GM12878 (cell line): ENCODE data around the gene ECSIT. TPM values are rescaled to one million over a fixed set of nuclear protein-coding genes. Genes with fewer than 3 reads are reported as not detected.

ENCODE experiments used
- ATAC-seq: fragments of 200-7000 bp; cut with Tn5 transposase; 3 replicates; pipeline ENCODE4 v1.9.1; 2020; ENCODE audit warnings: mild to moderate bottlenecking, moderate library complexity
- Bru-seq: library from RNA; stranded (reverse); fragments of 400-500 nt; gene quantifications from one replicate; lab custom pipeline; 2021; lab: Mats Ljungman, UMichigan
- BruChase-seq, 2 experiments: library from RNA; stranded (reverse); fragments of 400-500 nt; gene quantifications; one replicate each; lab custom pipeline; 2021; lab: Mats Ljungman, UMichigan
- BruUV-seq: library from RNA; stranded (reverse); fragments of 400-500 nt; replicated peaks from 2 replicates; lab custom pipeline; 2021; lab: Mats Ljungman, UMichigan
- CTCF ChIA-PET: fragments of 300-600 bp; sonication (Branson Sonifier 250); formaldehyde crosslinking; extraction: SDS; loops from one replicate; lab custom pipeline; 2021; ENCODE audit warnings: inconsistent platforms; lab: Yijun Ruan, JAX
- POLR2A ChIA-PET: fragments of 350-600 bp; formaldehyde crosslinking; extraction: SDS; loops from one replicate; lab custom pipeline; 2021; ENCODE audit warnings: inconsistent platforms; lab: Charles Lee
- RAD21 ChIA-PET: fragments of 300-600 bp; sonication (Branson Sonifier 250); formaldehyde crosslinking; loops from one replicate; lab custom pipeline; 2023; ENCODE audit warnings: antibody characterized with exemption; ENCODE audit not compliant: unreplicated experiment; lab: Charles Lee
- SMC1A ChIA-PET: fragments of 300-600 bp; sonication (Branson Sonifier 250); formaldehyde crosslinking; loops from one replicate; lab custom pipeline; 2023; ENCODE audit not compliant: unreplicated experiment, uncharacterized antibody; lab: Charles Lee
- DNase-seq: peaks from one replicate; pipeline ENCODE4 v3.0.0-alpha.2; 2011; ENCODE audit warnings: low read depth, low spot score
- FAIRE-seq: peaks from 3 replicates; lab custom pipeline; 2011; peaks lifted over from hg19 to GRCh38; lab: Jason Lieb, UNC
- H2AFZ ChIP-seq: 2 replicates; pipeline ENCODE4 v1.6.0; 2011; ENCODE audit warnings: low read depth, low read length, control low read depth; ENCODE audit not compliant: control insufficient read depth
- H3K27ac ChIP-seq: 2 replicates; pipeline ENCODE4 v1.5.1; 2011; ENCODE audit warnings: control low read depth; ENCODE audit not compliant: control insufficient read depth, insufficient read depth
- H3K27me3 ChIP-seq, 2 experiments: replicated peaks in 1 of 2; 2 replicates each; pipeline versions ENCODE4 v1.6.0 to v1.6.1; 2011; ENCODE audit warnings: low read length in 1 of 2; ENCODE audit not compliant: control insufficient read depth in 2 of 2, insufficient read depth in 2 of 2
- H3K36me3 ChIP-seq, 2 experiments: 2 replicates each; pipeline ENCODE4 v1.5.1; 2011; ENCODE audit warnings: low read length in 1 of 2; ENCODE audit not compliant: control insufficient read depth in 2 of 2, insufficient read depth in 2 of 2
- H3K4me1 ChIP-seq: 2 replicates; pipeline ENCODE4 v1.6.1; 2011; ENCODE audit warnings: mild to moderate bottlenecking, low read length, moderate library complexity, mixed read lengths; ENCODE audit not compliant: control insufficient read depth, insufficient read depth
- H3K4me2 ChIP-seq: 2 replicates; pipeline ENCODE4 v1.6.0; 2011; ENCODE audit warnings: control low read depth; ENCODE audit not compliant: control insufficient read depth, insufficient read depth
- H3K4me3 ChIP-seq: fragments of 200-600 bp; sonication (generic); 2 replicates; pipeline ENCODE4 v1.5.1; 2016
- H3K79me2 ChIP-seq: 2 replicates; pipeline ENCODE4 v1.6.0; 2011; ENCODE audit warnings: low read length; ENCODE audit not compliant: control insufficient read depth, insufficient read depth
- H3K9ac ChIP-seq: 2 replicates; pipeline ENCODE4 v1.8.0; 2011; ENCODE audit warnings: low read length, control low read depth, mixed read lengths; ENCODE audit not compliant: control insufficient read depth, insufficient read depth
- H3K9me3 ChIP-seq: replicated peaks from 3 replicates; pipeline ENCODE4 v1.5.1; 2011; ENCODE audit warnings: mild to moderate bottlenecking, low read length; ENCODE audit not compliant: control insufficient read depth, insufficient read depth
- H4K20me1 ChIP-seq: 2 replicates; pipeline ENCODE4 v1.6.0; 2011; ENCODE audit not compliant: control insufficient read depth, insufficient read depth
- HDAC2 ChIP-seq: fragments of 200-600 bp; sonication (generic); IDR thresholded peaks from 2 replicates; pipeline ENCODE4 v1.6.1; 2017
- HDGF ChIP-seq: fragments of 450-650 bp; IDR thresholded peaks from 2 replicates; pipeline ENCODE4 v1.6.1; 2016; ENCODE audit warnings: antibody characterized with exemption
- MTA2 ChIP-seq: fragments of 450-650 bp; IDR thresholded peaks from 2 replicates; pipeline ENCODE4 v1.6.1; 2016; ENCODE audit warnings: low read depth, mild to moderate bottlenecking, moderate library complexity
- SMAD5 ChIP-seq: IDR thresholded peaks from 2 replicates; pipeline ENCODE4 v1.6.1; 2016; ENCODE audit warnings: antibody characterized with exemption, low read depth
- SP1 ChIP-seq: IDR thresholded peaks from one replicate; pipeline ENCODE4 v1.6.1; 2011; ENCODE audit warnings: low read depth, low read length
- SREBF1 ChIP-seq: IDR thresholded peaks from 2 replicates; pipeline ENCODE4 v1.6.1; 2012; ENCODE audit warnings: mild to moderate bottlenecking, low read length
- WGBS: methylation state at CpG from one replicate; pipeline ENCODE4 v1.1.6; 2016; ENCODE audit warnings: low lambda C conversion rate; ENCODE audit not compliant: insufficient replicate concordance, insufficient coverage; ENCODE audit errors: missing lambda C conversion rate; 5-methylcytosine and 5-hydroxymethylcytosine counted together
- in situ Hi-C: fragments of 300-500 bp; cut with MboI; formaldehyde crosslinking; loops from 9 replicates; pipeline ENCODE4 v1.14.3; 2018; ENCODE audit warnings: mixed read lengths
- intact Hi-C: fragments of 100-400 bp; cut with micrococcal nuclease; formaldehyde crosslinking; loops from one replicate; pipeline ENCODE4 v1.14.2; 2022; ENCODE audit not compliant: unreplicated experiment
- long read RNA-seq, 2 experiments: library from polyadenylated mRNA; unstranded; transcript quantifications; one replicate each; pipeline ENCODE4 v2.0.0, GENCODE V29; 2019 to 2020
- polyA minus RNA-seq, 3 experiments: library from RNA; depleted of rRNA, polyadenylated mRNA; stranded (reverse); fragments of >200 nt; gene quantifications; 2 replicates each; pipeline ENCODE4 v1.2.3, GENCODE V29; 2011
- polyA plus RNA-seq, 11 experiments: library from polyadenylated mRNA; depleted of rRNA in 4 of 11; unstranded in 6 of 11; stranded (reverse) in 5 of 11; fragments of >200 nt; fragmentation: Nextera tagmentation in 4 of 11; fragmentation: Illumina TruSeq in 1 of 11; extraction: Ambion mirVana in 4 of 11; extraction: Trizol in 1 of 11; gene quantifications; 1 replicate in 1 of 11; 2 replicates in 10 of 11; pipeline versions ENCODE4 v1.2.1 to v1.2.3, GENCODE V29; 2011 to 2016; ENCODE audit warnings: inconsistent platforms in 2 of 11, missing spikeins in 2 of 11, low read depth in 1 of 11
- total RNA-seq, 4 experiments: library from RNA; depleted of rRNA in 3 of 4; stranded (reverse); fragments of >200 nt in 3 of 4; fragmentation: Illumina TruSeq in 1 of 4; extraction: Trizol in 1 of 4; gene quantifications; 2 replicates each; pipeline versions ENCODE4 v1.2.1 to v1.2.3, GENCODE V29; 2013 to 2021
- TF ChIP-seq, protein P1 (sequence below): fragments of 450-650 bp; IDR thresholded peaks from 2 replicates; pipeline ENCODE4 v1.6.1; 2017; ENCODE audit warnings: antibody characterized with exemption, mild to moderate bottlenecking, moderate library complexity
- TF ChIP-seq, protein P2 (sequence below), 3 experiments: IDR thresholded peaks in 2 of 3; conservative IDR thresholded peaks in 1 of 3; 2 replicates each; pipeline ENCODE4 v1.5.1; 2011; ENCODE audit warnings: low read depth in 3 of 3, low read length in 3 of 3, mild to moderate bottlenecking in 3 of 3, control low read depth in 2 of 3, moderate library complexity in 2 of 3, inconsistent platforms in 1 of 3, mixed read lengths in 1 of 3; ENCODE audit not compliant: control insufficient read depth in 2 of 3, insufficient read depth in 1 of 3; ENCODE audit errors: extremely low read depth in 1 of 3
- TF ChIP-seq, protein P3 (sequence below): fragments of 450-650 bp; IDR thresholded peaks from 2 replicates; pipeline ENCODE4 v1.6.1; 2016; ENCODE audit warnings: mild to moderate bottlenecking

The ECSIT gene, protein sequence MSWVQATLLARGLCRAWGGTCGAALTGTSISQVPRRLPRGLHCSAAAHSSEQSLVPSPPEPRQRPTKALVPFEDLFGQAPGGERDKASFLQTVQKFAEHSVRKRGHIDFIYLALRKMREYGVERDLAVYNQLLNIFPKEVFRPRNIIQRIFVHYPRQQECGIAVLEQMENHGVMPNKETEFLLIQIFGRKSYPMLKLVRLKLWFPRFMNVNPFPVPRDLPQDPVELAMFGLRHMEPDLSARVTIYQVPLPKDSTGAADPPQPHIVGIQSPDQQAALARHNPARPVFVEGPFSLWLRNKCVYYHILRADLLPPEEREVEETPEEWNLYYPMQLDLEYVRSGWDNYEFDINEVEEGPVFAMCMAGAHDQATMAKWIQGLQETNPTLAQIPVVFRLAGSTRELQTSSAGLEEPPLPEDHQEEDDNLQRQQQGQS
- total RNA-seq (2013; cell fraction: nucleolus; rRNA removed): 19.2 and 23.6 TPM in 2 replicates
- total RNA-seq (2014; rRNA removed) (56.8 and 59.6 TPM in 2 replicates), total RNA-seq (2014; rRNA removed; fragmentation: Illumina TruSeq; extraction: Trizol) (20.0 and 24.0 TPM in 2 replicates), total RNA-seq (2021) (52.7 and 54.6 TPM in 2 replicates), polyA plus RNA-seq (2011; rRNA removed) (23.9 and 46.7 TPM in 2 replicates), polyA plus RNA-seq (2014; fragmentation: Illumina TruSeq; extraction: Trizol) (5.7 and 24.0 TPM in 2 replicates), polyA plus RNA-seq (2014; fragmentation: Nextera tagmentation; extraction: Ambion mirVana) (1 to 10 TPM; 1.0 to 4.9 TPM), polyA plus RNA-seq (2014; rRNA removed) (40.3 and 50.2 TPM in 2 replicates), polyA plus RNA-seq (2016; fragmentation: Nextera tagmentation; extraction: Ambion mirVana) (10 to 100 TPM; 42.3 to 43.6 TPM), polyA minus RNA-seq (2011; rRNA and poly(A)+ RNA removed) (75.5 and 94.3 TPM in 2 replicates), Bru-seq, nascent RNA (percentile 57 among the genes with signal in this experiment), BruChase-seq, experiment 1, labeled RNA remaining after a 6-hour chase (percentile 62 among the genes with signal in this experiment), BruChase-seq, experiment 2, labeled RNA remaining after a 2-hour chase (percentile 54 among the genes with signal in this experiment)
- polyA plus RNA-seq (2011; ENCODE audit: low read depth): 13.4 TPM
- polyA plus RNA-seq (2011; cell fraction: cytosol; rRNA removed): 81.8 and 91.6 TPM in 2 replicates
- polyA plus RNA-seq (2011; cell fraction: nucleus; rRNA removed): 67.1 and 69.0 TPM in 2 replicates
- polyA plus RNA-seq (2012): 30.1 and 30.5 TPM in 2 replicates
- polyA minus RNA-seq (2011; cell fraction: cytosol; rRNA and poly(A)+ RNA removed): 30.3 and 35.7 TPM in 2 replicates
- polyA minus RNA-seq (2011; cell fraction: nucleus; rRNA and poly(A)+ RNA removed): 10.9 and 16.4 TPM in 2 replicates
- long read RNA-seq, experiment 1, transcript ECSIT-202 (8 exons, 1,700 nt): major isoform, 42 of 62 reads
- long read RNA-seq, experiment 1, partial matches to known transcripts: 2 of 62 reads
- long read RNA-seq, experiment 1, other reads (novel, unspliced or antisense): 15 of 62 reads
- long read RNA-seq, experiment 2, transcript ECSIT-202 (8 exons, 1,700 nt): major isoform, 14 of 20 reads
- long read RNA-seq, experiment 2, partial matches to known transcripts: 1 of 20 reads
- long read RNA-seq, experiment 2, other reads (novel, unspliced or antisense): 1 of 20 reads

DNA sequence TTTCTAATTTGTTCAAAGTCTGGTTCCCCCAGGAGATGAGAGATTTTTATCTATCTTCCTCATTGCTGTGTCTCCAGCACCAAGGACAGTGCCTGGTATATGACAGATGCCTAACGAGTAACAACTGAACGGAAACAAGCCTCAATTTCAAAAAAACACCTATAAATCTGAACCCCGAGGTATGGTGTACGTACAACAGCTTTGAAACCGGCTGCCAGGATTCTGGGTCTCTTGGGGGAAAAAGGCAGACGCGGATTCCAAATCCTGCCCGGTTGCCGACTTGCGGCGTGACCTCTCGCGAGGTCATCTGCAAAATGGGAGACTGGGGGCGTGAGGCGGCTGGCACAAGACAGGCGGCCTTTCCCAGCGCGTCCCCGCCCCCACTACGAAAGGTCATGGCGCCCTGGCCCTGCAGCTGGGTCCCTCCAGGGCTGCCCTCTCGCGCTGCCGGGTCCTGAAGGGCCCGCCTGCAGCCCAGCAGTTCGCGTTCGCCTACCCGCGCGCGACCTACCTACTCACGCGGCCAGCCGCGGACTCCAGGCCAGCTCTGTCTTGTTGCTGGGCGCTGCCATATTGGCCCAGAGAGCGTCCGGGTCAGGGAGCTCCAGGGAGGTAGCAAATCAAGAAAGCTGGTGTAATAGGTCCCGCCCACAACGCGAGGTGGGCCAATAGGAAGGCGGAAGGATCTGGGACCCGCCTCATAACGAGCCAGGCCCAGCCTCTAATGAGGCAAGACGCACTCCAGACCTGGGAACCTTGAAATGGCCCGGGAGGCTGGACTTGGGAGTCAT, at the start of gene ECSIT:
ECSIT (minus strand) TSS at position 584 of the 791 bp plus-strand sequence. CDS start 9,964 bp downstream, outside the sequence.
- peak within 1 kb of the TSS; percentile 88 for H3K27ac ChIP-seq
- peak; percentile 100 for ATAC-seq
- peak within 1 kb of the TSS; percentile 96 for H2AFZ ChIP-seq
- H3K79me2 ChIP-seq: peaks cover 4% of the 10 kb centered on the region; the same call in 1 of the 2 replicates
- intact Hi-C loops: loop anchor here (1.0 kb wide), 1 partner anchor 22 kb away; no protein-coding TSS in a partner anchor
- ChIA-PET RAD21 (interaction anchor here (0.7 to 1.8 kb wide), 10 partner anchors 30 to 279 kb away, joined by 3 to 10 read pairs (median 4); partner anchors contain the start of genes ELOF1 and SWSAP1), SMC1A (interaction anchor here (1.0 to 1.4 kb wide), 7 partner anchors 8 to 154 kb away, joined by 3 to 4 read pairs (median 3); partner anchors contain the start of genes CNN1 and SWSAP1), CTCF (interaction anchor here (0.5 to 1.4 kb wide), 12 partner anchors 8 to 463 kb away, joined by 3 to 6 read pairs (median 3); partner anchors contain the start of genes ODAD3 and PRKCSH), POLR2A (interaction anchor here (0.6 to 1.4 kb wide), 4 partner anchors 14 to 154 kb away, joined by 3 to 6 read pairs (median 4); partner anchors contain the start of gene SWSAP1)
- H3K9me3 ChIP-seq: no peaks in the 10 kb centered on the region
- H3K27me3 ChIP-seq: no peaks in the 10 kb centered on the region
- peak; percentile 90 for DNase-seq
- FAIRE-seq: peak; percentile 97
- peak within 1 kb of the TSS; percentile 76 for H3K4me2 ChIP-seq
- no peaks in the 10 kb centered on the region for H3K4me1 ChIP-seq
- H3K4me3 ChIP-seq: peak within 1 kb of the TSS; percentile 96
- H4K20me1 ChIP-seq: no peaks in the 10 kb centered on the region
- in situ Hi-C loops: no loop called here
- WGBS: 1% methylated on average over 45 of the region's 47 CpGs
- H3K9ac ChIP-seq: peak within 1 kb of the TSS; percentile 81
- H3K36me3 ChIP-seq: no peaks in the 10 kb centered on the region
- BruUV-seq: TSS peak; percentile 88
- peak; percentile 78 for TF ChIP-seq SP1
- TF ChIP-seq, protein P1, sequence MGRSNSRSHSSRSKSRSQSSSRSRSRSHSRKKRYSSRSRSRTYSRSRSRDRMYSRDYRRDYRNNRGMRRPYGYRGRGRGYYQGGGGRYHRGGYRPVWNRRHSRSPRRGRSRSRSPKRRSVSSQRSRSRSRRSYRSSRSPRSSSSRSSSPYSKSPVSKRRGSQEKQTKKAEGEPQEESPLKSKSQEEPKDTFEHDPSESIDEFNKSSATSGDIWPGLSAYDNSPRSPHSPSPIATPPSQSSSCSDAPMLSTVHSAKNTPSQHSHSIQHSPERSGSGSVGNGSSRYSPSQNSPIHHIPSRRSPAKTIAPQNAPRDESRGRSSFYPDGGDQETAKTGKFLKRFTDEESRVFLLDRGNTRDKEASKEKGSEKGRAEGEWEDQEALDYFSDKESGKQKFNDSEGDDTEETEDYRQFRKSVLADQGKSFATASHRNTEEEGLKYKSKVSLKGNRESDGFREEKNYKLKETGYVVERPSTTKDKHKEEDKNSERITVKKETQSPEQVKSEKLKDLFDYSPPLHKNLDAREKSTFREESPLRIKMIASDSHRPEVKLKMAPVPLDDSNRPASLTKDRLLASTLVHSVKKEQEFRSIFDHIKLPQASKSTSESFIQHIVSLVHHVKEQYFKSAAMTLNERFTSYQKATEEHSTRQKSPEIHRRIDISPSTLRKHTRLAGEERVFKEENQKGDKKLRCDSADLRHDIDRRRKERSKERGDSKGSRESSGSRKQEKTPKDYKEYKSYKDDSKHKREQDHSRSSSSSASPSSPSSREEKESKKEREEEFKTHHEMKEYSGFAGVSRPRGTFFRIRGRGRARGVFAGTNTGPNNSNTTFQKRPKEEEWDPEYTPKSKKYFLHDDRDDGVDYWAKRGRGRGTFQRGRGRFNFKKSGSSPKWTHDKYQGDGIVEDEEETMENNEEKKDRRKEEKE: no peak
- TF ChIP-seq HDGF: no peak; the same call in 1 of the 2 replicates
- TF ChIP-seq SMAD5: no peak
- peak; percentile 38; the same call in 1 of the 2 replicates for TF ChIP-seq HDAC2
- TF ChIP-seq, protein P2, sequence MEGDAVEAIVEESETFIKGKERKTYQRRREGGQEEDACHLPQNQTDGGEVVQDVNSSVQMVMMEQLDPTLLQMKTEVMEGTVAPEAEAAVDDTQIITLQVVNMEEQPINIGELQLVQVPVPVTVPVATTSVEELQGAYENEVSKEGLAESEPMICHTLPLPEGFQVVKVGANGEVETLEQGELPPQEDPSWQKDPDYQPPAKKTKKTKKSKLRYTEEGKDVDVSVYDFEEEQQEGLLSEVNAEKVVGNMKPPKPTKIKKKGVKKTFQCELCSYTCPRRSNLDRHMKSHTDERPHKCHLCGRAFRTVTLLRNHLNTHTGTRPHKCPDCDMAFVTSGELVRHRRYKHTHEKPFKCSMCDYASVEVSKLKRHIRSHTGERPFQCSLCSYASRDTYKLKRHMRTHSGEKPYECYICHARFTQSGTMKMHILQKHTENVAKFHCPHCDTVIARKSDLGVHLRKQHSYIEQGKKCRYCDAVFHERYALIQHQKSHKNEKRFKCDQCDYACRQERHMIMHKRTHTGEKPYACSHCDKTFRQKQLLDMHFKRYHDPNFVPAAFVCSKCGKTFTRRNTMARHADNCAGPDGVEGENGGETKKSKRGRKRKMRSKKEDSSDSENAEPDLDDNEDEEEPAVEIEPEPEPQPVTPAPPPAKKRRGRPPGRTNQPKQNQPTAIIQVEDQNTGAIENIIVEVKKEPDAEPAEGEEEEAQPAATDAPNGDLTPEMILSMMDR (IDR thresholded peaks at IDR 0.05 in 2 of 3, conservative IDR thresholded peaks at IDR 0.05 in 1 of 3; ENCODE audit: control insufficient read depth in 2 of 3, extremely low read depth in 1 of 3, insufficient read depth in 1 of 3, low read depth in 3 of 3, low read length in 3 of 3): no peak
- TF ChIP-seq SREBF1: peak; percentile 75
- TF ChIP-seq, protein P3, sequence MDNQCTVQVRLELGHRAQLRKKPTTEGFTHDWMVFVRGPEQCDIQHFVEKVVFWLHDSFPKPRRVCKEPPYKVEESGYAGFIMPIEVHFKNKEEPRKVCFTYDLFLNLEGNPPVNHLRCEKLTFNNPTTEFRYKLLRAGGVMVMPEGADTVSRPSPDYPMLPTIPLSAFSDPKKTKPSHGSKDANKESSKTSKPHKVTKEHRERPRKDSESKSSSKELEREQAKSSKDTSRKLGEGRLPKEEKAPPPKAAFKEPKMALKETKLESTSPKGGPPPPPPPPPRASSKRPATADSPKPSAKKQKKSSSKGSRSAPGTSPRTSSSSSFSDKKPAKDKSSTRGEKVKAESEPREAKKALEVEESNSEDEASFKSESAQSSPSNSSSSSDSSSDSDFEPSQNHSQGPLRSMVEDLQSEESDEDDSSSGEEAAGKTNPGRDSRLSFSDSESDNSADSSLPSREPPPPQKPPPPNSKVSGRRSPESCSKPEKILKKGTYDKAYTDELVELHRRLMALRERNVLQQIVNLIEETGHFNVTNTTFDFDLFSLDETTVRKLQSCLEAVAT: no peak
- peak; percentile 86 for TF ChIP-seq MTA2
